Activated CD4-positive, CD25-positive, alpha-beta regulatory T cell (primary cell): ENCODE measurements around the gene NAXE.
A peak's percentile ranks its signal among the peaks of the same experiment; 100 is the strongest.
"Not testable (repeated sequence)": the region's sequence is repeated elsewhere in the genome, so short reads cannot be mapped to it uniquely, and the experiment has no call there.

Experiments
- DNase-seq, 4 experiments: peaks; one replicate each; lab custom pipeline; 2025; lab: John Stamatoyannopoulos, UW

The NAXE gene

GRCh38 chr1:156623946-156624813, 32.6 kb downstream of the NAXE start:
- no peak for DNase-seq

DNA sequence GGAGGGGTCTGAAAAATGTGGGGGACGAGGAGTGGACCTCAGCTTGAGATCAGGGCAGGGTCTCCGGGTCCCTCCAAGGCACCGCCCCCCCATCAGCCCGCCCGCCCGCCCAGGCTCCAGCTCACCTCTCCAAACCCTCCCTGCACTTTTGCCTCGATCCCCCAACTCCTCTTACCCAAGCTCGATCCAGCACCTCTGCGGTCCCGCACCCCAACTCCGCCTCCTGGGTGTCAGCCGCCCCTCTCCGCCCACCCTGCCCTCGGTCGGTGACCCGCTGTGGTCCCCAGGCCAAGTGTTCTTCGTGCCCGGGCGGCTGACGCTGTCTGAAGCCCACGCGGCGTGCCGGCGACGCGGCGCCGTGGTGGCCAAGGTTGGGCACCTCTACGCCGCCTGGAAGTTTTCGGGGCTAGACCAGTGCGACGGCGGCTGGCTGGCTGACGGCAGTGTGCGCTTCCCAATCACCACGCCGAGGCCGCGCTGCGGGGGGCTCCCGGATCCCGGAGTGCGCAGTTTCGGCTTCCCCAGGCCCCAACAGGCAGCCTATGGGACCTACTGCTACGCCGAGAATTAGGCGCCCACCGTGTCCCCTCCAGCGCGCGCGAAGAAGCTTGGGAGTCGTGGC, 33.3 kb downstream of the NAXE start:
- DNase-seq = no peak

DNA sequence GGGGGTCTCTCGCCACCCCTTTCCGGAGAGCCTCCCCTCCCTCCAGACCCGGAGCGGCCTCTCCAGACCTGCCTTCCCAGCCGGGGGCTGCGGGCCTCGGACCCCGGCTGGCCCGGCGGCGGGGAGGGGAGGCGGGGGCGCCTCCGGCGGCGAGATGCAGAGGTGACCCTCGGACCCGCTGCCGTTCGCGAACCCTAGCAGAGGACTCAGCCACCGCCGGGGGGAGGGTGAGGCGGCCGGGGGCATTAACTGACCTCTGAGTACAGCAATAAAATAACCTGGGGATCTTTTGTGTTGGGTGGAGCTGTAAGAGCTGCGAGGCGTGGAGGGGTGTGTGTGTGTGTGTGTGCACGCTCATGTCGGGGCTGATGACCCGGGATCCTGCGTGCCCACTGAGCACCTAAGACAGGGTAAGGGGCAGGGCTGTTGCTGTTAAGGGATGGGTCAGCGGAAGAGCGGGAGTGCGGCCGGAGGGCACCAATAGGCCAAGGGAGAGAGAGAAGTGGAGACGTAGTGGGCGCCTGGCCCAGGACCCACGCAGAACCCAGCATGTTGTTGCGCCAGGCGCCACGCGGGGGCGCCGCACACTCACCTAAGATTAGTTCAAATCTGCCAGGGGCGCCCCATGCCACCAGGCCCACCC, 34.0 kb downstream of the NAXE start:
- peak; percentile 43 to 68 (median 53) for DNase-seq

DNA sequence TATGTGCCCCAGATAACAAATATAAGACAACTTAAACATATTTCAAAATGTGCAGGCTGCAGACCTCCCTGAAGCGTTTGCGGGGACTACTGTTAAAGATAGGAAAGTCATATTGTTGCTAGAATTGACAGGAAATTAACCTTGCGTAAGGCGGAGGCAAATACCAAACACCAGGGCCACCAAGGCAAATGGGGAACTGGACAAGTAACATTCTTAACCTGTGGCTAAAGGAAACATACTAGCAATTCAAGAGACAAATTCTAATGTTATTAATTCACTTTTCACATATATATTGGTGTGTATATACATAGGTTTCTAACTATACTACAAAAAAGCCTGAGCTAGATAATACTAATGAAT, 34.5 kb downstream of the NAXE start:
- no peak for DNase-seq

DNA sequence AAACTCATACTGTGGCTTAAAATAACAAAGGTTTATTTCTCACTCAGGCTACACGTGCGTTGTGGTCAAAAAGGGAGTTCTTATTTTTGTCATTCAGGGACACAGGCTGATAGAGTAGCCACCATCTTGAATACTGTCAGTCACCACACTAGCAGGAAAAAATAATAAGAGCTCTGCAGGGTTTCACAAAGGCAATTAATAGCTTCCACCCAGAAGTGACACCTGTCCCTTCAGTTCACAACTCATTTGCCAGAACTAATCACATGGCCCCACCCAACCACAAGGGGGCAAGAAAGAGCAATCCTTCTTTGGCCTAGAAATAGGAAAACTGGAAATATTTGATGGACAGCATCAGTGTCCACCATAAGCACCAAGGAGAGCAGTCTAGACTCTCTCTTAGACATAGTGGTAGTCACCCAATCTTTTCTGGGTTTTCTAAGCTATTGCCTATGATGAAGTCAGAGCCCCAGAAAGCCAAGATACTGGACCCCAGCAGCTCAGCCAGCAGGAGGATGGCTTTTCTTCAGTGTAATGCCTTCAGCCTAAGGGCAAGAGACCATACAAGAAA, 35.8 kb downstream of the NAXE start:
- no peak for DNase-seq

DNA sequence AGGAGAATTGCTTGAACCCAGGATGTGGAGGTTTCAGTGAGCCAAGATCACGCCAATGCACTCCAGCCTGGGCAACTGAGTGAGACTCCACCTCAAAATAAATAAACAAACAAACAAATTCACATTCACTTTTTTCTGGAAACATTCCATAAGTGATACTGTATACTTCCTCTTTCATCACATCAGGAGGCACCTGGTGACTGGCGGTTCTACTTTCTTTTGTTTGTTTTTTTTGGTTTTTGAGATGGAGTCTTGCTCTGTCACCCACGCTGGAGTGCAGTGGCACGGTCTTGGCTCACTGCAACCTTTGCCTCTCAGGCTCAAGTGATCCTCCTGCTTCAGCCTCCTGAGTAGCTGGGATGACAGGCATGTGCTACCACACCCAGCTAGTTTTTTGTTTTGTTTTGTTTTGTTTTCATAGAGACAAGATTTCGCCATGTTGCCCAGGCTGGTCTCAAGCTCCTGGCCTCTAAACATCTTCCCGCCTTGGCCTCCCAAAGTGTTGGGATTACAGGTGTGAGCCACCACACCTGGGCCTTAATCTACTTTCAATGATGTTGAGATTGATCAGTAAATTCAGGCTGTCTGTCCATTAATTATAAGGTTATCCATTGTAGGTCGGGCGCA, 38.4 kb downstream of the NAXE start:
- no peak for DNase-seq

DNA sequence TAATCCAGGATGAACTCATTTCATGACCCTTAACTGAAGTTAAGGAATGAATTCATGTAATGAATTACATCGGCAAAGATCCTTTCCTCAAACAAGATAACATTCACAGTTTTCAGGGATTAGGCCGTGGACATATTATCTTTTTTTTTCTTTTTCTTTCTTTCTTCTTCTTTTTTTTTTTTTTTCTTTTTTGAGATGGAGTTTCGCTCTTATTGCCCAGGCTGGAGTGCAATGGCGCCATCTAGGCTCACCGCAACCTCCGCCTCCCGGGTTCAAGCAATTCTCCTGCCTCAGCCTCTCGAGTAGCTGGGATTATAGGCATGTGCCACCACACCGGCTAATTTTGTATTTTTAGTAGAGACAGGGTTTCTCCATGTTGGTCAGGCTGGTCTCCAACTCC, 39.6 kb downstream of the NAXE start:
- DNase-seq = not testable (repeated sequence)

DNA sequence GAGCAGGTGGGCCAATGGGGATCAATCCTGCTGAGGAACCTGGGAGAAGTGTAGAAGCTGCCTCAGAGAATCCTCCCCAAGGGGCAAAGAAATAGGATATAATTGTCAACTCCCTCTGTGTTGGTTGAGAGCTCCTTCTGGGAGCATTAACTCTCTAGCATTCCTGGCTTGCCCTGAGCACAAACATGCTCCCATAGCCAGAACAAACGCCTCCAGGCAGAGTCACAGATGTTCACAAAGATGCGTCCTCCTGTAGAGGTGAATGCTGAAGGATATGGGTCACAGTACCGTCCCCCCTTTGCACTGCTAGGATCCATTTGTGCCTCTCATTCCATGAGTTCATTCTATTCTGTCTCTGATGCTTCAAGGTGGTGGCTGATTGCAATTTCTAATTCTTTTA, 40.8 kb downstream of the NAXE start:
- DNase-seq = no peak

DNA sequence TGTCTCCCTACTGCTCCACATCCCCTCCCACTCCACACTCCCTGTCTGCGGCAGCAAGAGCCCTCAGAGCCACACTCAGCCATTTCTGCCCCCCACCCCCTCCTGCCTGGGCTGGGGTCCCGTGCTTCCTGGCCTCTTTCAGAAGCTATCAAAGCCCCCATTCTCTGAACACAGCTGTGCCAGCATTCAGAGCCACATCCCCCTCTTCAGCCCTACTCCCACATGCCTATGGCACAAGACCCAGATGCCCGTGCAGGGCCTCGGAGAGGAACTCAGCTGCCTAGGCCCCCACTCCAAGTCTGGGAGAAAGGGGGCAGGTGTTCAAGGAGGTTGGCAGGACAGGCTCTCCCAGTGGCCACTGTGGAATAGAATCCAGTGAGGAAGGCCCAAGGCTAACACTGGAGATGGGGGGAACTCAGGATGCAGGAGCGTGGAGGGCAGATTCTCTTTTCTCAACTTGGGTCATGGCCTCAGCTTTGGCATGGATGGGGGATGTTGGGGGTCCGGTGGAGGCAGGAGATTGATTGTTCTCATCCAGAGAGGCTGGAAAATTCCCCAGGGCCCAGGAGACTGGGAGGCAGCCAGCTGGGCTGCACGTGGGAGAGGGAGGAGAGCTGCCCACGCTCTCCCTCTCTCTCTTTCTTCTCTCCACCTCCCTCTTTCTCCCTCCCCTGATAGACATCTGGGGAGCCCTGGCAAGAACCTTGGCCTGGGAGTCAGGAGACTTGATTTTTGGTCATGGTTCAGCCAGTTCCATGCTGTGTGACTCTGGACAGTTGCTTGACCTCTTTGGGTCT, 46.8 kb downstream of the NAXE start:
- DNase-seq = no peak

- no peak for DNase-seq
Observed at GRCh38 chr1:156639601-156640101, 48.1 kb downstream of the NAXE start.

DNA sequence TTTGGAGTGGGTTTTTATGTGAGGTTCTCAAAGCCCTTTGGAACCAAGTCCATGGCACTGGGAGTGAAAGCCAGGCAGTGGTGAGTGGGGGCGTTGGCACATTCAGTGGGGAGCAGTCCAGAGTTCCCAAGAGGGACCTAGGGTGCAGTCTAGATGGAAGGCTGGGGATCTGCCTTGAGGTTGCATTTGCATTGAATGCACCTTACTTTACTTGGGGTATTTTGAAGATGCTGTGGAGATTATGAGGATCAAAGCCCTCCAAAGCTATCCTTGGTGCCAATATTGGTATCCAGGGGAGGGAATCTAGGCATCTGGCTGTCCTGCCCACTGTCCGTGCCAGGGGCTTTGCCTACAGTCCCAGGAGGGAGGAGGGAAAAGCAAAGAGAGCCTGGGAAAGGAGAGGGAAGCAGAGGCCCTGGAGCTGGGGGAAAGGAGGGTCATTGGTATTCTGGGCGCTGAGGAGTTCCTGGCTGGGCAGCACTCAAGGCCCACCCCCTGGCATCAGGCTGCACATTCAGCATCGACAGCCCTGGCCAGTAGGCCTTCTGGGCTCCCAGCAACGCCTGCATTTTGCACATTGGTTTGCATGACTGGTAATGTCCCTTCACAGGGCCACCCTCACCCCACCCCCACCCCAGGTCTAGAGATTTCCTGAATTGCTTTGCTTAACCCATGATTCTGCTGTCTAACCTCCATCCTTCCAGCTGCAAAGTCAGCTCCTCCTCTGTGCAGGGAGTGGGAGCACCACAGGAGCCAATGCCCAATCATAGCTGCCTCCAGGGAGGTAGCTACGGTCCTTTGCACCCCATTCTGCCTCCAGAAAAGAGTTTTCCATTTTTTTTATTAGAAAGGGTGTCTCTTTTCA, 49.5 kb downstream of the NAXE start:
- no peak for DNase-seq

DNA sequence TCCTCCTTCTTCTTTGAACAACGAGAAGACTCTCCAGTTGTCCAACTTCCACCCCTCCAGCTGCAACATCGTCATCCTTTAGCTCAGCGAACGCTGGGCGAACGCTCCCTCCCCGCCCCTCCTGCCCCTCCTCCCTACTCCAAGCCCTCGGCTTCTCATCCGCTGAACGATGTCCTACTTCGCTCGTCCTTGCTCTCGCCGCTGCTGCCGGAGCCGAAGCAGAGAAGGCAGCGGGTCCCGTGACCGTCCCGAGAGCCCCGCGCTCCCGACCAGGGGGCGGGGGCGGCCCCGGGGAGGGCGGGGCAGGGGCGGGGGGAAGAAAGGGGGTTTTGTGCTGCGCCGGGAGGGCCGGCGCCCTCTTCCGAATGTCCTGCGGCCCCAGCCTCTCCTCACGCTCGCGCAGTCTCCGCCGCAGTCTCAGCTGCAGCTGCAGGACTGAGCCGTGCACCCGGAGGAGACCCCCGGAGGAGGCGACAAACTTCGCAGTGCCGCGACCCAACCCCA, 50.2 kb downstream of the NAXE start, which contains the start of gene BCAN:
TSS of gene BCAN (plus strand) at position 357 of the 504 bp plus-strand sequence. CDS start 3,938 bp downstream, outside the sequence.
- DNase-seq = no peak

- DNase-seq = no peak
Observed at GRCh38 chr1:156642265-156643048, 50.9 kb downstream of the NAXE start.

DNA sequence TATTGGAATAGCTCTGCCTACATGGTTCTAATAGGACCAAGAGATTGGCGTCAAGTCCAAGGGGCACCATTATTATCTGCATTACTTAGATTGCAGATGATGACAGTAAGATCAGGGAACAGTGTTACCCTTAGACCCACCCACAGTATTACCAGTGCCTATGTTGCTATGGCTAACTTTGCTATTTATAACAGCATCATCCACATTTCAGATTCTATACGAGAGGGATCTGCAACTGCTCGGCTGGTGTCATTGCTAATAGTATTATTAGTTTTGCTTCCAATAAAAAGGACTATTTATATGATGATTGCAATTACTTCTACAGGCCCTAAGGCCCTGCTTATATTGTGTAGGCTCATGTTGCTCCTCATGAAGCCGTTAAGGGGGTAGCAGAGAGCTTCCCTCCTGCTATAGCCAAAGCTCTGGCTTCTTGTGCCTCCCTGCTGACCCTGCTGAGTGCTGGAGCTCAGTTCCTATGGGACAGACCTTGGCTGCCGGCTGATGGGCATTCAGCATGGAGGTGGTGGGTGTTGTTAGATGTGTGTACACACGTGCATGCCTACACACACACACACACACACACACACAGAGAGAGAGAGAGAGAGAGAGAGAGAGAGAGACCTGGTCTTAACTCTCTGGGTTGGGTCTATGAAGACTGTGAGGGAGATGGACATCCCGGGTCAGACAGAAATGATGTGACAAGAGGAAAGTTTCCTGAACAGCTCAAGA, 51.6 kb downstream of the NAXE start:
- no peak for DNase-seq

DNA sequence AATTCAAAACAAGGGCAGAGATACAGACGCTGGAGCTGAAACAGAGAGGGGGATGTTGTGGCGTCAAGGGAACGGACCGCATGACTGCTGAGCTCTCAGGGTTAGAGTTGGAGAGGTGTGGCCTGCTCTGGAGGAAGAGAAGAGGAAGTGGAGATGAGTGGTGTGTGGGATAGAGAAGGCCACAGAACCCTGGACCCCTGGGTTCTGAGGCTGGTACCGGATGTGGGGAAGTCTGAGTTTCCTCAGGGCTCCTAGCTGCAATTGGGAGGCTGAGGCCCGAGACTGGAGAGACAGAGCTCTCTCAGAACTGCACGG, 52.2 kb downstream of the NAXE start:
- DNase-seq = no peak
